HG02642 (cell line): ENCODE data around the gene ARPC2.

ENCODE experiments used
- ATAC-seq: cut with Tn5 transposase; IDR thresholded peaks from one replicate; pipeline ENCODE4 v1.9.1; 2021; ENCODE audit warnings: mild to moderate bottlenecking; ENCODE audit not compliant: unreplicated experiment, poor library complexity

Gene ARPC2

DNA sequence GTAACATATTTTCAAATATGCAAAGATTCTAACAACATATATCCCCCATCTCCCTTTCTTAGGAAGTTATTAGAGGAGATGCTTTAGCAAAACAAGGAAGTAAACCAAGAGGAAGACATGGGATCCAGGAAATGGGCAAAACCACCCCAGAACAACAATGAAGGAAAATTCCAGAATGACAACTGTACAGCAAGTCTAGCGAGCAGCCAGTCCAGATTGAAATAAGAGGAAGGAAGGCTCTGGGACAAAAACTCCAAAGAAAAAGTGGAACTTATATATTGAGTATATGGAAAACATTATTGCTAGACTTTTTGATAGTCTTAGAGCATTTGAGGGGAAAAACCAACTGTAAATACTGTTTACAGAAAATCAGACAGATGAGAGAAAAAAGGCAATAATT, 2.9 kb upstream of the ARPC2 start:
- no peak for ATAC-seq

- ATAC-seq = no peak
Measured at GRCh38 chr2:218216336-218216673, 684 bp upstream of the ARPC2 start.

- peak; percentile 44 for ATAC-seq
Measured at GRCh38 chr2:218217360-218218267, 625 bp downstream of the ARPC2 start.

GRCh38 chr2:218218268-218219185, 1.5 kb downstream of the ARPC2 start:
- ATAC-seq = peak; percentile 43

DNA sequence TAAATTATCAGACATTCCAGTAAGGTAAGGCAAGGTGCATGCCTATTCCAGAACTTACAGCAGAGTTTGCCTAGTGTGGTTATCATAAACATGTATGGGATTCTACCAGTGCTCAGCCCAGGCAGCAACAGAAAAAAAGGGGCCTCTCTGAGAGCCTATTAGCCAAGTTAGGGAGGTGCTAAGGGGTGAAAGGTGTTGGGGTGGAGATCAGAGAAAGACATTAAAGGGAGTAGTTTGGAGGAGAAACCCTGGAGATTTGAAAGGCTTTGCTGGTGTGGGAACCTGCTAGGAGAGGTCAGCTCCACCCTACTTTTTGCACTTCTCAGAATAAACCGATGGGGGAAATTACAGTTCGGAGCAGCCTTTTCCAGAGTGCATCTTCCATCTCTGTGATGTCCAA, 2.9 kb downstream of the ARPC2 start:
- ATAC-seq = no peak

- ATAC-seq = no peak
Measured at GRCh38 chr2:218221000-218221399, 4.0 kb downstream of the ARPC2 start.

DNA sequence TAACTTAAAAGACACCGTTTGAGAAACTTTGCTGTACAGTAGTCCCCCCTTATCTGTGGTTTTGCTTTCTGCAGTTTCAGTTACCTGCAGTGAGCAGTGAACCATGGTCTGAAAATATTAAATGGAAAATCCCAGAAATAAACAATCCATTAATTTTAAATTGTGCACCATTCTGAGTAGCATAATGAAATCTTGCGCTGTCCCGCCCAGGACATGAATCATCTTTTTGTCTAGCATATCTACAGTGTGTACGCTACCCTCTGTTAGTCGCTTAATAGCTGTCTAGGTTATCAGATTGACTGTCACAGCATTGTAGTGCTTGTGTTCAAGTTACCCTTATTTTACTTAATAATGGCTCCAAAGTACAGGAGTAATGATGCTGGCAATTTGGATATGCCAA, 6.1 kb downstream of the ARPC2 start:
- ATAC-seq = no peak

- ATAC-seq = no peak
Measured at GRCh38 chr2:218224186-218224585, 7.2 kb downstream of the ARPC2 start.

GRCh38 chr2:218226903-218227302, 9.9 kb downstream of the ARPC2 start:
- ATAC-seq = no peak

DNA sequence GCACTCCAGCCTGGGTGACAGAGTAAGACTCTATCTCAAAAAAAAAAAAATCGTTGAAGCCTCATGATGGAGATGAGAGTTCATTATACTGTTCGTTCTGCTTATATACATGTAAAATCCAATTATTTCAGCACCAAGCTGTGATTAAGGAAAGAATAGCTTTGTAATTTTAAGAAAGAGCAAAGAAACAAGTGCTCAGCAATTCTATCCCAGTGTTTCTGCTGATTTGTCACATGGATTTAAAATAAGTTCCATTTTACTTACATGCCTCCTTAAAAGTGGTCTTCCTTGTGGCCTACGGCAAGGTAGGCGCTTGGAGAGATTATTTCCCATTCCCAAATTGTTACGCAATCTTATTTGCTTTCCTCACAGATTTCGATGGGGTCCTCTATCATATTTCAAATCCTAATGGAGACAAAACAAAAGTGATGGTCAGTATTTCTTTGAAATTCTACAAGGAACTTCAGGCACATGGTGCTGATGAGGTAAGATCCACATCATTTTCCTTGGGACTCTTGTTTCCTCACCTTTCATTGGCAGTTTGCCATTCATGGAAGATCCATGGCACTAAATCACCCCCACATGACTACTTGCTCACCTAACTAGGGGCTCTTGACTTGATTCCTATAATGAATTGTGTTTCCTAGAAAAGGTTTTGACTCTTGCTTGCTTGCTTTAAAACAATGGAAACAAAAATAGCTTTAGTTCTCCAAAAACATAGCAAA, 11.5 kb downstream of the ARPC2 start:
- no peak for ATAC-seq

DNA sequence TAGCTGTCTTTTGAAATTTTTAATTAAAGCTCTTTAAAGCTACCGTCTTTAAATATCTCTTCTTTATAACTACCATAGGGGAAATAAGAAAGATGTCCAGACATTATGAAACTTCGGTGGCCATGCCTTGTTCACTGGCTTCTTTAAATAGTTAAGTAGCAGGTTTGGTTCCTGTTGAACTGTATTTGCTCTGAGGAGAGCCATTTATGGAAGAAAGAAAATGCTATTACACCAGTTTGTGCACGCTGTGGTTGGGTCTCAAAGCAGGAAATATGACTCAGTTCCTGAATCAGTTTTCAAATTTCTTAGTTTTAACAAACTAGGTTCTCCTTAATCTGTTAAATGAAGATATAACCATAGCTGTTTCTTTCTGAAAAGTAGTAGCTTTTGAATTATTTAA, 12.2 kb downstream of the ARPC2 start:
- peak; percentile 83 for ATAC-seq

GRCh38 chr2:218229851-218230250, 12.9 kb downstream of the ARPC2 start:
- no peak for ATAC-seq

DNA sequence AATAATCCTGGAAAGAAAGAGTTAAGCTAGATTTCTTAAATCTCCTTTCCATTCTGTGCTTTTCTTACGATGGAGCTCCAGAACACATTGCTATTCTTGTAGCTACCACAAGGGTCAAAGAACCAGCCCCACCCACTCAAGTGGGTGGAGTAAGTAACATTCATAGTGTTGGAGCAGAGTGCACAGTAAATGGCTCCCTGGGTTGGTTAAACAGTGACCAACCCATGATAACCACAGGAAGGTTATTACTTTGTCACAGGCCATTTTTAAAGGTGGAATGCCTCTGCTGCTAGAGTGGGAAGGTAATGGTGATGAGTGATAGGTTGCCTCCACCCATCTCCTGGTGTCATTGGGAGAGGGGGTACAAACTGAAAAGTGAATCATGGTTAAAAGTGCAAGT, 13.9 kb downstream of the ARPC2 start:
- peak; percentile 66 for ATAC-seq

DNA sequence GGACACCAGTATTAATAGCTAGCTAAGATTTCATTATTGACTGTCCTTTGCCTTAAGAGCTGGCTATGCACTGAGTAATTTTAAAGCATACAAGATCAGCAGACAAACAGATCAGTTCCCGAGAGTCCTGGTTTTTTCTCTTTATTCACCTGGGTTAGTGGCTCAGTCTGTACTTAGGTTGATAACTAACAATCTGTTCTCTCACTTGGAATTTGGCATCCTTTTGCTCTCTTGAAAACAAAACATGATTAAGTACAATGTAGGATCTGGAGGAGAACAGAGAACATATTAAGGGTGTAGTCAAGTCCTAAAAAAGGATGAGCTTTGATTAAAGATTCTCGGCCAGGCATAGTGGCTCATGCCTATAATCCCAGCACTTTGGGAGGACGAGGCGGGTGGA, 16.6 kb downstream of the ARPC2 start:
- ATAC-seq = no peak

GRCh38 chr2:218234521-218234920, 17.5 kb downstream of the ARPC2 start:
- no peak for ATAC-seq

GRCh38 chr2:218235017-218235416, 18.0 kb downstream of the ARPC2 start:
- ATAC-seq = no peak

- ATAC-seq = no peak
Measured at GRCh38 chr2:218236829-218237228, 19.8 kb downstream of the ARPC2 start.

DNA sequence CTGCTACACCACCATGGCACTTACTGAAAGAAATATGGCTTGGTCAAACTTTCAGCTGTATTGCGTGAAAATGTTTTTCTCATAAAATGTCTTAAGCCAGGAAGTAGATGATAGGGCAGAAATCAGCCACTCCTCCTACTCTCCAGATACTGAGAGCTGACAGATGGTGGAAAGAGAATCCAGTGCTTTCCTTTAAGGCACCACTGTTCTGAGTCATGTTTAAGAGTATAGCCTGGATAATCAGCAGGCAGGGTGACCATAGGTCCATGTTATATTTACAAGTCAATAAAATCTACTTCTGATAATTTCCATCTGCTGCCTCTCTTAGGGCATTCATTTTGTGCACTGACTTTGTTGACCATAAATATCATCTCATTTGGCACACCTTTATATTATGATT, 21.9 kb downstream of the ARPC2 start:
- ATAC-seq = no peak

- ATAC-seq = no peak
Measured at GRCh38 chr2:218244204-218244603, 27.2 kb downstream of the ARPC2 start.

- ATAC-seq = no peak
Measured at GRCh38 chr2:218244665-218245064, 27.7 kb downstream of the ARPC2 start.

GRCh38 chr2:218245214-218245613, 28.2 kb downstream of the ARPC2 start:
- no peak for ATAC-seq
